Ovary (tissue), 9 donors: ENCODE results near the gene LYSMD4. TPM values are rescaled to one million over a fixed set of nuclear protein-coding genes. Genes with fewer than 3 reads are reported as not detected.

Source experiments
- DNase-seq, 5 donors: peaks; one replicate each; pipeline ENCODE4 v3.0.0-alpha.2; 2019 to 2020
- H3K27ac ChIP-seq, 2 donors: fragments of 200-600 bp; one replicate each; pipeline versions ENCODE4 v1.5.1 to v1.8.0; 2019 to 2022
- H3K27me3 ChIP-seq: fragments of 200-600 bp; one replicate; pipeline ENCODE4 v1.8.0; 2022
- H3K36me3 ChIP-seq: fragments of 200-600 bp; sonication (generic); one replicate; pipeline ENCODE4 v1.5.1; 2019
- H3K4me1 ChIP-seq: one replicate; pipeline ENCODE4 v1.8.1; 2013; ENCODE audit warnings: mild to moderate bottlenecking, moderate library complexity; ENCODE audit not compliant: insufficient read depth
- H3K4me3 ChIP-seq: fragments of 200-600 bp; sonication (generic); one replicate; pipeline ENCODE4 v1.5.1; 2017
- H3K9me3 ChIP-seq, 2 donors: fragments of 200-600 bp in 1 of 2; sonication (generic) in 1 of 2; one replicate each; pipeline versions ENCODE4 v1.5.1 to v1.8.1; 2013 to 2019; ENCODE audit warnings: mild to moderate bottlenecking in 1 of 2, moderate library complexity in 1 of 2
- EP300 ChIP-seq: sonication (generic); formaldehyde crosslinking; IDR thresholded peaks from one replicate; pipeline ENCODE4 v1.6.1; 2017; ENCODE audit warnings: antibody characterized with exemption
- POLR2A ChIP-seq: fragments of 450-650 bp; IDR thresholded peaks from one replicate; pipeline ENCODE4 v1.6.1; 2017; ENCODE audit warnings: antibody characterized with exemption, mild to moderate bottlenecking, moderate library complexity
- WGBS, 3 donors: extraction: QIAGEN DNeasy Blood & Tissue Kit in 1 of 3; methylation state at CpG; one replicate each; pipeline versions ENCODE4 v1.1.5 to v1.1.7; 2013 to 2017; 5-methylcytosine and 5-hydroxymethylcytosine counted together
- intact Hi-C, 4 donors: fragments of 100-400 bp; cut with DNase I; formaldehyde crosslinking; loops; one replicate each; pipeline versions ENCODE4 v1.11.0 to v1.15.1; 2022 to 2023
- polyA plus RNA-seq, 2 donors: library from polyadenylated mRNA; stranded (reverse); fragments of 200-250 nt in 1 of 2; fragments of 350-450 nt in 1 of 2; fragmentation: Illumina TruSeq in 1 of 2; extraction: RNeasy Lipid Tissue Mini Kit (QIAGEN cat#74804) in 1 of 2; gene quantifications; one replicate each; pipeline ENCODE4 v1.2.3, GENCODE V29; 2013 to 2014
- total RNA-seq, 7 donors: library from RNA; depleted of rRNA in 2 of 7; stranded (reverse); fragments of >200 nt in 2 of 7; fragmentation: NEBNext Ultra II Directional in 3 of 7; extraction: Animal tissue kit (Norgen Biotek cat#: 25700) in 3 of 7; gene quantifications; one replicate each; pipeline versions ENCODE4 v1.1.0 to v1.2.4, GENCODE V29; 2016 to 2023
- TF ChIP-seq, protein P1 (sequence below), 3 donors: fragments of 450-650 bp in 2 of 3; fragments of 200-600 bp in 1 of 3; IDR thresholded peaks; one replicate each; pipeline versions ENCODE4 v1.5.1 to v1.8.0; 2016 to 2022; ENCODE audit warnings: antibody characterized with exemption in 3 of 3, mild to moderate bottlenecking in 1 of 3
- donor health status: DM: no; HTN: no; CAD: no; lungs with moderate emphysema.
- donor health status: DM: no; HTN: no; CAD: no.
- donor health status: Bipolar disorder and iron deficiency.
- donor health status: DM: yes; HTN: yes; CAD: no.
- donor health status: DM: no; HTN: no; CAD: no.
- donor health status: DM: yes; HTN: yes; CAD: no.

The LYSMD4 gene
- total and polyA plus RNA-seq, 9 donors, result 4.9 to 12.9 (median 10.1) TPM

DNA sequence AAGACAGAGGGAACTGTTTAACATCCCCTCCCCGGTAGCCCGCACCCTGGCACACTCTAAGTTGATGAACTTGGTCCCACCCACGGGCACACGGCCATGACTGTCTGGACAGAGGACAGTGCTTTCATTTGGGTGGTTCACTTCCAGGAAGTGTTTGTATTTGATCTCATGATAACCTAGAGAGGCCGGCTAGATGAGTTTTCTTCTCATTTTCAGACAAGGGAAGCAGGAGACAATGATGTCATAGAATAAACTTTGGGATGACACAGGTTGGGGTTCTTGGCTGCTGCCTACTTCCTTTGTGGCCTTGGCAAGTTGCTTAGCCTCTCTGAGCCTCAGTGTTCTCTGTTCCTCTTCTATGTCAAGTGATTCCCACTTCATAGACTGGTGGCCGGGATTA lies 16.1 kb upstream of the LYSMD4 start:
- no peak overlapping the region for H3K27ac ChIP-seq
- TF ChIP-seq EP300, result no peak
- TF ChIP-seq POLR2A, result no peak
- TF ChIP-seq, protein P1, sequence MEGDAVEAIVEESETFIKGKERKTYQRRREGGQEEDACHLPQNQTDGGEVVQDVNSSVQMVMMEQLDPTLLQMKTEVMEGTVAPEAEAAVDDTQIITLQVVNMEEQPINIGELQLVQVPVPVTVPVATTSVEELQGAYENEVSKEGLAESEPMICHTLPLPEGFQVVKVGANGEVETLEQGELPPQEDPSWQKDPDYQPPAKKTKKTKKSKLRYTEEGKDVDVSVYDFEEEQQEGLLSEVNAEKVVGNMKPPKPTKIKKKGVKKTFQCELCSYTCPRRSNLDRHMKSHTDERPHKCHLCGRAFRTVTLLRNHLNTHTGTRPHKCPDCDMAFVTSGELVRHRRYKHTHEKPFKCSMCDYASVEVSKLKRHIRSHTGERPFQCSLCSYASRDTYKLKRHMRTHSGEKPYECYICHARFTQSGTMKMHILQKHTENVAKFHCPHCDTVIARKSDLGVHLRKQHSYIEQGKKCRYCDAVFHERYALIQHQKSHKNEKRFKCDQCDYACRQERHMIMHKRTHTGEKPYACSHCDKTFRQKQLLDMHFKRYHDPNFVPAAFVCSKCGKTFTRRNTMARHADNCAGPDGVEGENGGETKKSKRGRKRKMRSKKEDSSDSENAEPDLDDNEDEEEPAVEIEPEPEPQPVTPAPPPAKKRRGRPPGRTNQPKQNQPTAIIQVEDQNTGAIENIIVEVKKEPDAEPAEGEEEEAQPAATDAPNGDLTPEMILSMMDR (IDR thresholded peaks at IDR 0.05), result no peak
- intact Hi-C loops, result no loop called here
- DNase-seq, result no peak
- H3K36me3 ChIP-seq, result no peaks in the 10 kb centered on the region
- H3K9me3 ChIP-seq, result no peaks in the 10 kb centered on the region
- no peaks in the 10 kb centered on the region for H3K27me3 ChIP-seq
- H3K4me1 ChIP-seq, result no peaks in the 10 kb centered on the region
- no peak overlapping the region for H3K4me3 ChIP-seq
- 63 to 88% (median 67%) methylated on average over 6 of the region's 6 CpGs for WGBS, 3 donors

DNA sequence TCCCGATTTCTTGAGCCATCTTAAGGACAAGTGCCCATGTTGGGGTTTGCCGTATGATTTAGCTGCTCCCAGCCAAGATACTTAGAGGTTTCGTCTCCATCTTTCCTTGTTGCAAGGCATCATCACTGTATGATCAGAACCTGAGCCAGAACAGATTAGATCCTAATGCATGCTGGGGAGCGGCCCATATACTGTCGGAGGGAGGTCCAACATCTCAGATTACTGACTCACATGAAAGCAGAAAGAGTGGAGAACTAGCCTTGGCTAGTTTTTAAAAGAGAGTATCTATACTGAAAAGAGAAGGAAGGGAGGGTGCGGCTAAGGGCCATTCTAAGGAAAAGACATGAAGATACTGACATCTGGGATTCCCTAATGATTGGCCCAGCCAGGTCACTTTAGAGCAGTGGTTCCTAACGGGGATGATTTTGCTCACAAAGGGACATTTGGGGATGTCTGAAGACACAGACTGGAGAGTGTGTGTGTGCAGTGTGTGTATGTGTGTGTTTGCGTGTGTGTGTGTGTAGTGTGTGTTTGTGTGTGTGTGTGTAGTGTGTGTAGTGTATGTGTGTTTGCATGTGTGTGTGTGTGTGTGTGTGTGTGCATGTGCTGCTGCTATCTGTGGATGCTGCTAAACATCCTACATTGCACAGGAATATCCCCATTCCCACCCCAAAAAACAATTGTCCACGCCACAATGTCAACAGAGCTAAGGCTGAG lies 12.3 kb upstream of the LYSMD4 start:
- Histone ChIP-seq H3K4me3 (no peak overlapping the region), H3K27ac (no peak overlapping the region), H3K4me1 (no peaks in the 10 kb centered on the region), H3K9me3 (no peaks in the 10 kb centered on the region), H3K36me3 (no peaks in the 10 kb centered on the region), H3K27me3 (no peaks in the 10 kb centered on the region)
- TF ChIP-seq, protein P1 (IDR thresholded peaks at IDR 0.05), result no peak
- TF ChIP-seq POLR2A, result no peak
- TF ChIP-seq EP300, result no peak
- no peak for DNase-seq
- 87 to 90% (median 87%) methylated on average over 9 of the region's 9 CpGs for WGBS, 3 donors
- intact Hi-C loops, result no loop called here

DNA sequence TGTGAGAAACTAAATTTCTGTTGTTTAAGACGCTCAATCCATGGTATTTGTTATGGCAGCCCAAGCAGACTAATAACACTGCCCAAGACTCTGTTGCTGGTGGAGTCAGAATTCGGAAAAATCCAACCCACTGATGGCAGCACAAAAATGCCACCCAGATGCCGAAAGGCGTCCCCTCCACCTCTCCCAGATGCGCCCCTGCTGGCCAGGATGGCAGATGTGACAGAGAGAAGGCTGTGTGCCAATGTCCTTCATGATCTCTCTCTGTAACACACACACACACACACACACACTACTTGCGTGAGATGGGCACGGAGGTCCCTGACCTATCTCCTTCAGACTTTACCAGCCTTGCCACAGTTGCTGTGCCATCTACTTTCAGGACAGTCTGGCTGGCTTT lies 10.9 kb upstream of the LYSMD4 start:
- intact Hi-C loops, result no loop called here
- Histone ChIP-seq H3K4me1 (no peaks in the 10 kb centered on the region), H3K27me3 (no peaks in the 10 kb centered on the region), H3K36me3 (no peaks in the 10 kb centered on the region), H3K9me3 (no peaks in the 10 kb centered on the region), H3K4me3 (no peak overlapping the region), H3K27ac (no peak overlapping the region)
- no peak for TF ChIP-seq EP300
- TF ChIP-seq, protein P1 (IDR thresholded peaks at IDR 0.05), result no peak
- TF ChIP-seq POLR2A, result no peak
- no peak for DNase-seq
- WGBS, 3 donors, result 91 to 94% (median 93%) methylated on average over 7 of the region's 7 CpGs

DNA sequence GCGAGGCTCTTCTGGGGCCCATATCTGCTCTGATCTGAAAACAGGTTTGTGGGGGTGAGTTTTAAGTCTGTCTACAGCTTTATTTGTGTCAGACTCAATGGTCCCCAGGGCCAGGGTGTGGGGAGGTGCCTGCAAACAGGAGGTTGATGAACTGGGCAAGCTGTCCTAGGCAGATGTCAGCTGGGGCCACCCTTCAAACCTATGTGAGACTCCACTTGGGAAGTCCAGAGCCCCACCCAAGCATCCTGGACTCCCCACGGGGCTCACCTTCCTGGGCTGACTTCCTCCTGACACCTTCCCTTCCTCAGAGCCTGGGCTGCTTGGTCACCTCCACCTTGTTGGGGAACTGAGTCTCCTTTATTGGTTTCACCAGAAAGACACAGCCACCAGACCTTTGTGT lies 8.6 kb upstream of the LYSMD4 start:
- WGBS, 3 donors, result 75 to 88% (median 77%) methylated on average over 2 of the region's 2 CpGs
- no peak for DNase-seq
- H3K27ac ChIP-seq, result no peak overlapping the region
- TF ChIP-seq EP300, result no peak
- H3K9me3 ChIP-seq, result no peaks in the 10 kb centered on the region
- no peaks in the 10 kb centered on the region for H3K36me3 ChIP-seq
- H3K4me1 ChIP-seq, result no peaks in the 10 kb centered on the region
- no peaks in the 10 kb centered on the region for H3K27me3 ChIP-seq
- intact Hi-C loops, result no loop called here
- H3K4me3 ChIP-seq, result no peak overlapping the region

DNA sequence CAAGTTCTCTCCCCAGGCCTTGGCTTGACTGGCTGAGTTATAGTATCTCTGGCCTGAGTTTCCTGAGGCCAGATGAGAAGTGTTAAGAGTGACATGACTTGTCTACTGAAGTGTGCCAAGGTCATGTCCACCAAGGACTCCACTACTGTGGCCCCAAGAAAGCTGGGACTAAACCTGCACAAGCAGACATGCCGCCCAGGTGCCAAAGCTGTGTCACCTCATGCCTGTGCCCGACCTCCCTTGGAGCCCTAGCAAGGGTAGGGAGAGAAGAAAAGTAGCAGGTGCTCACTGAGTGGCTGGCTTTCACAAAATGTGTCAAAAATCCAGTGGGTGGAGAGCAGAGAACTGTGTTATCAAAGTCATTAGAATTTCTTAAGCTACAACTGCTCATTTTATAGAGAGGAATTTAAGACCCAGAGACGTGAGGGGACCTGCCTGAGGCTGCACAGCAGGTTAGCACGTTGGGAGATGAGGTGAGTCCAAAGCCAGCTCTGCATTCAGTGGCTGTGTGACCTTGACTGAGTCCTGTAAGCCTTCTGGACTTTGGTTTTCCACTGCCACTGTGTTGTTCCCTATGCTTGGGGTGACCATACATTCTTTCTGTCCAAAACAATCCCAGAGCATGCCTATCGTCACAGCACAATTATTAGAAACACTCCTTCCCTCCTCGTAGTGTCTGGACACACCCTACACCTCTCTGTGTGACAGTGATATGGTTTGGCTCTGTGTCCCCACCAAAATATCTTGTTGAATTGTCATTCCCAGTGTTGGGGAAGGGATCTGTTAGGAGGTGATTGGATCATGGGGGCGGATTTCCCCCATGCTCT lies 5.0 kb upstream of the LYSMD4 start:
- no peaks in the 10 kb centered on the region for H3K4me1 ChIP-seq
- no peaks in the 10 kb centered on the region for H3K36me3 ChIP-seq
- no peaks in the 10 kb centered on the region for H3K9me3 ChIP-seq
- WGBS, 3 donors, result 72 to 82% (median 75%) methylated on average over 7 of the region's 7 CpGs
- no peak for TF ChIP-seq POLR2A
- TF ChIP-seq, protein P1 (IDR thresholded peaks at IDR 0.05), result no peak
- no peak for TF ChIP-seq EP300
- intact Hi-C loops, result no loop called here
- no peak overlapping the region for H3K27ac ChIP-seq
- no peaks in the 10 kb centered on the region for H3K27me3 ChIP-seq
- no peak overlapping the region for H3K4me3 ChIP-seq
- DNase-seq, result no peak
